ENCODE measurements around the gene RAX. TPM values are rescaled to one million over a fixed set of nuclear protein-coding genes. Genes with fewer than 3 reads are reported as not detected.

Gene RAX
- total RNA-seq, 2 donors from 2014 or later = not detected

DNA sequence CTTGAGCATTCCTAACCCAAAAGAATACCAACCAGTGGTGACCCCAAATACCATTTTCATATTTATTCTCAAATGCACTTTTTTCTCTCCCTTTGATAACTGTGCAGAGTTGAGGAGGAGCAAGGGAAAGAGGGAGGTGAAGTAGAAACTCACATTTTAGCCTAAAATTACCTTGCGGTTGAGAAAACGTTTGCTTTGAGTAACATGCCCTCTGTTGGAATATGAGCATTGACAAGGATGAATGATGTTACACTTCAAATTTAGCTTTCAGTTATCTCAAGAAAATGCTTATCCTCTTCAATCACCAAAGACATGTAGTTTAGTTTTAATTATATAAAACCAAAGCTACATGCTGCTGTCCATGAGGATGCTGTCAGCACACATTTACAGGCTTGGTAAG, 50.9 kb downstream of the RAX start:
- TF ChIP-seq POLR2A (IDR thresholded peaks at IDR 0.05) = no peak
- TF ChIP-seq, protein P1, sequence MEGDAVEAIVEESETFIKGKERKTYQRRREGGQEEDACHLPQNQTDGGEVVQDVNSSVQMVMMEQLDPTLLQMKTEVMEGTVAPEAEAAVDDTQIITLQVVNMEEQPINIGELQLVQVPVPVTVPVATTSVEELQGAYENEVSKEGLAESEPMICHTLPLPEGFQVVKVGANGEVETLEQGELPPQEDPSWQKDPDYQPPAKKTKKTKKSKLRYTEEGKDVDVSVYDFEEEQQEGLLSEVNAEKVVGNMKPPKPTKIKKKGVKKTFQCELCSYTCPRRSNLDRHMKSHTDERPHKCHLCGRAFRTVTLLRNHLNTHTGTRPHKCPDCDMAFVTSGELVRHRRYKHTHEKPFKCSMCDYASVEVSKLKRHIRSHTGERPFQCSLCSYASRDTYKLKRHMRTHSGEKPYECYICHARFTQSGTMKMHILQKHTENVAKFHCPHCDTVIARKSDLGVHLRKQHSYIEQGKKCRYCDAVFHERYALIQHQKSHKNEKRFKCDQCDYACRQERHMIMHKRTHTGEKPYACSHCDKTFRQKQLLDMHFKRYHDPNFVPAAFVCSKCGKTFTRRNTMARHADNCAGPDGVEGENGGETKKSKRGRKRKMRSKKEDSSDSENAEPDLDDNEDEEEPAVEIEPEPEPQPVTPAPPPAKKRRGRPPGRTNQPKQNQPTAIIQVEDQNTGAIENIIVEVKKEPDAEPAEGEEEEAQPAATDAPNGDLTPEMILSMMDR (IDR thresholded peaks at IDR 0.05) = no peak
- WGBS, 2 donors = 51 to 64% methylated on average over 2 of the region's 2 CpGs
- Histone ChIP-seq H3K9me3 (no peaks in the 10 kb centered on the region), H3K27ac (no peak overlapping the region), H3K4me3 (no peak overlapping the region), H3K36me3 (replicated peaks in 1 of 2; ENCODE audit: insufficient read depth in 1 of 2, low read depth in 2 of 2) (no peaks in the 10 kb centered on the region), H3K27me3 (no peaks in the 10 kb centered on the region), H3K4me1 (peaks cover 14% of the 10 kb centered on the region)
- no peak for ATAC-seq
- DNase-seq = no peak
- intact Hi-C loops (cut with DNase I) = no loop called here

DNA sequence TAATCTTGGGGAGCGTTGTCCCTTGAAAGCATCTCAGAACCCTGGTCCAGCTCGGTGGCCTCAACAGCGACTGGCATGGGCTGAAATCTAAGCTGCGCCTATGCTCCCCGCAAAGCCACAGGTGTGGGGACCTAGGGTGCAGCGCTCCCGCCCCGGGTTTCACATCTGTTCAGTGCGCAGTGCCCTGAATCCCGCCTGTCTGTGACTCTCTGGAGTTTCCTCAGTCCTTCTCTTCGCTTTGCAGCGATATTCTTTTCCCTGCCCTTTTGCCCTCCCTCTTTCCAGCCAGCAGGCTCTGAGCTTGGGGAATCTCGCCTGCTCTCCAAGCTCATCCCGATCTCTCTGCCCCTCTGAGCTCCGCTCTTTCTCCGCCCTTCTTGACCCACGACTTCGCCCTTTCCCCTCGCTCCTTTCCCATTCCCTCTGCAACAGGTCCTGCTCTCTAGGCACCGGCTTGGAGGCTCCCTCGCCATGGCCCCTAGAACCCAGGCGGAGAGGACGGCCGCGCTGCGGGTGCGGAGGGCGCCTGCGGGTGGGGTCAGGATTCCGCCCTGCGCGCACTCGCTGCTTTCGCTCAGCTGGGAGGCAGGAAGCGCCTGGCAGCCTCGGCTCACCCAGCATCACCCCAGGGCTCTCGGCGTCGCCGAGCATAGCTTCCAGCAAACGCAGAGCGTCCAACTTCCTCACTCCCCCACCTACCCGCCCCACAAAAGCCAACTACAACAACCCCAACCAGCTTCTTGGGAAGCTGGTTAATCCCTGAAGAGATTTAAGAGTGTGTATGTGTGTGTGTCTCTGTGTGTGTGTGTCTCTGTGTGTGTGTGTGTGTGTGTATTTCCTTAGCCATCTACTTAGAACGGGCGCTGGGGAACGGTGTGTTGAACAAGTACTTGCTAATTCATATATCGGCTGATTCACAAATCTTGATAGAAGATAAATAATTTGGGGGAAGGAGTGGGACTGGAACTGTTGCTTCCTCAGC, 52.2 kb downstream of the RAX start:
- Histone ChIP-seq H3K27me3 (no peaks in the 10 kb centered on the region), H3K4me3 (no peak overlapping the region), H3K27ac (no peak overlapping the region), H3K9me3 (no peaks in the 10 kb centered on the region), H3K36me3 (replicated peaks in 1 of 2; ENCODE audit: insufficient read depth in 1 of 2, low read depth in 2 of 2) (no peaks in the 10 kb centered on the region), H3K4me1 (peaks cover 14% of the 10 kb centered on the region)
- 2 to 5% methylated on average over 35 to 43 of the region's 47 CpGs for WGBS, 2 donors
- DNase-seq = no peak
- TF ChIP-seq, protein P1 (IDR thresholded peaks at IDR 0.05) = no peak
- TF ChIP-seq POLR2A (IDR thresholded peaks at IDR 0.05) = no peak
- ATAC-seq = no peak
- intact Hi-C loops (cut with DNase I) = no loop called here

DNA sequence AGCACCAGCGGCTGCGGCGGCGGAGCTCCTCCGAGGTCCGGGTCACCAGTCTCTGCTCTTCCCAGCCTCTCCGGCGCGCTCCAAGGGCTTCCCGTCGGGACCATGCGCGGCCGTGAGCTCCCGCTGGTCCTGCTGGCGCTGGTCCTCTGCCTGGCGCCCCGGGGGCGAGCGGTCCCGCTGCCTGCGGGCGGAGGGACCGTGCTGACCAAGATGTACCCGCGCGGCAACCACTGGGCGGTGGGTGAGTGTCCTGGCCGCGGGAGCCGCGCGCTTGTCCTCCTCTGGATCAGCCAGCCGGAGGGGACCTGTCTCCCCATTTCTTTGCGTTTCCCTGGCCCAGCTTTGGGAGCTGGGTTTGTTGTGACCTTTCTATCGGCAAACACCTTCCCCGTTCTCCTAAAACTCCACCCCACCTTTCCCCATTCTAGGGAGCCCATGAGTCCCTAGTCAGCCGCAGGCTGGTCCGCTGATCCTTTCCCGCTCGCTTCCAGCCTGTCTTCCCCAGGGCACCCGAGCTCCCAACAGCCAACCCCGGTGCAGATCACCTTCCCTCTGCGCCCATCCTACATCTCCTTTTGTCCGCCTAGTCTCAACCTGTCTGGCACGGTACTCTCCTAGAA, 53.0 kb downstream of the RAX start:
- Histone ChIP-seq H3K27me3 (no peaks in the 10 kb centered on the region), H3K9me3 (no peaks in the 10 kb centered on the region), H3K36me3 (replicated peaks in 1 of 2; ENCODE audit: insufficient read depth in 1 of 2, low read depth in 2 of 2) (no peaks in the 10 kb centered on the region), H3K4me1 (peaks cover 14% of the 10 kb centered on the region), H3K27ac (no peak overlapping the region), H3K4me3 (no peak overlapping the region)
- DNase-seq (no peak), ATAC-seq (no peak)
- intact Hi-C loops (cut with DNase I) = no loop called here
- TF ChIP-seq POLR2A (IDR thresholded peaks at IDR 0.05) = no peak
- TF ChIP-seq, protein P1 (IDR thresholded peaks at IDR 0.05) = no peak
- WGBS, 2 donors = 1 to 5% methylated on average over 12 to 45 of the region's 46 CpGs

DNA sequence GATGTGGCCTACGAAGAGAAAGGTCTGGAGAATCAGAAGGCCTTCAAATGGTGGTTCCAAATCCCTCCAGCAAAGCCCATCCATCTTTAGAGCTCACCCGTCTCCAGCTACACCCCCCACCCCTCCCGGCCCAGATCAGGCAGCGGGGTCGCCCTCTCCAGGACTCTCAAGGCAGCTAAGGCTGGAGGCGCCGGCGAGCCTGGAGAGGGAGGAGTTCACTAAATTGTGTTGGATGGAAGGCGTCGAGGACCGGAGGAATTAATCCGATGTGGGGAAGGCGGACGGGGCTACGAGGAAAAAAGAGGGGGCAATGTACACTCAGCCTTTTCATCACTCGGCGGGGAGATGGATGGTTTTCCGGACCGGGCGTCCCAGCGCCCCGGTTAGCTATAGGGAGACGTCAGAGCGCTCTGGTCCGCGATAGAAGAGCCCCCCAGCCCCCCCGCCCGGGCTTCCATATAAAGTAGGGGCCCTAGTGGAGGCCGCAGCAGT, 53.5 kb downstream of the RAX start, which contains the start of gene GRP:
Gene GRP (plus strand): TSS at position 487 of the 492 bp plus-strand sequence. CDS start 108 bp downstream, outside the sequence.
- intact Hi-C loops (cut with DNase I) = no loop called here
- Histone ChIP-seq H3K36me3 (replicated peaks in 1 of 2; ENCODE audit: insufficient read depth in 1 of 2, low read depth in 2 of 2) (no peaks in the 10 kb centered on the region), H3K27ac (no peak within 1 kb of the TSS), H3K4me3 (no peak within 1 kb of the TSS), H3K9me3 (no peaks in the 10 kb centered on the region), H3K4me1 (peaks cover 14% of the 10 kb centered on the region), H3K27me3 (no peaks in the 10 kb centered on the region)
- TF ChIP-seq, protein P1 (IDR thresholded peaks at IDR 0.05) = no peak
- no peak for TF ChIP-seq POLR2A (IDR thresholded peaks at IDR 0.05)
- no peak for ATAC-seq
- whole genome bisulfite sequencing, 2 donors = 1 to 9% methylated on average over 25 to 29 of the region's 29 CpGs
- no peak for DNase-seq

Measured in body of pancreas (tissue), 4 donors.